Measurements from ENCODE around the gene HEXD. TPM values are rescaled to one million over a fixed set of nuclear protein-coding genes. Genes with fewer than 3 reads are reported as not detected.
"Not testable (repeated sequence)": the region's sequence is repeated elsewhere in the genome, so short reads cannot be mapped to it uniquely, and the experiment has no call there.

The HEXD gene
- total RNA-seq, 1 experiment from 2014 or later = 2.4 TPM

DNA sequence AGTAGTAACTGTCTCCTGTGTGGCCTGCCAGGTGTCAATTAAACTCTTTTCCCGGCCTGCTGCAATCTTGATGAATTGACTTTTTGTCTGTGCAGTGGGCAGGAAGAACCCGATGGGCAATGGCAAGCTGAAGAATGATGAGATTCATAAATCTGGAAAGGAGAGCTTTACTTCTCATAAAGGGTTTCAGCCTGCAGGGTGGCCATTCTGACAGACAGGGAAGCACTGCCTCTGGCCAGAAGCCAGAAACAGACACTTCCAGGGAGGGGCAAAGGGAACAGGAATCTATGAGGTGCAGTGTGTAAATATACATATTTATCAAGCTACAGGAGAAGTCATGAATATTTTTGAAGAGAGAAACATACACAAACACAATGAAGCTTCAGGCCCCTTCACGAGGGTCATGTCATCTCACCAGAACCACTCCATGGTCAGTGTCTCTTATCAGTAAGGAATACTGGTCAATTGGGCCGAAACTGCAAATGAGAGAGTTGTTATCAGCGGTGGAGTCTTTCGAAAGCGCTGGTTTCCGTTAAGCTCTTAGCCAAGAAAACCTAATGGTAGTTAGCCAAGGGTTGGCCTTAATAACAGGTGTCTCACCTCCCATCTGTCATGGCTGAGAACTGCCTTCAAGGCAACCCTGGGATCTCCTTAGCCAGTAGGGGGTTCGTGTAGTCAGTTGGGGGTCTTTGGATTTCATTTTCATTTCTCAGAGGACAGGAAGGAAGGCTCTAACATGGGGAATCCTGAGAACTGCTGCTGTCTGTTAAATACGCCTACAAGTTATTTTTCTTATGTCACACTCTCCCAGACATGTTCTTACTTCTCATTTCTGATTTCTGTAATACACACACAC lies 39.2 kb downstream of the HEXD start:
- peak; percentile 26 for DNase-seq (ENCODE audit: low read depth)

GRCh38 chr17:82457929-82458178 lies 39.7 kb downstream of the HEXD start:
- DNase-seq (ENCODE audit: low read depth) = no peak

DNA sequence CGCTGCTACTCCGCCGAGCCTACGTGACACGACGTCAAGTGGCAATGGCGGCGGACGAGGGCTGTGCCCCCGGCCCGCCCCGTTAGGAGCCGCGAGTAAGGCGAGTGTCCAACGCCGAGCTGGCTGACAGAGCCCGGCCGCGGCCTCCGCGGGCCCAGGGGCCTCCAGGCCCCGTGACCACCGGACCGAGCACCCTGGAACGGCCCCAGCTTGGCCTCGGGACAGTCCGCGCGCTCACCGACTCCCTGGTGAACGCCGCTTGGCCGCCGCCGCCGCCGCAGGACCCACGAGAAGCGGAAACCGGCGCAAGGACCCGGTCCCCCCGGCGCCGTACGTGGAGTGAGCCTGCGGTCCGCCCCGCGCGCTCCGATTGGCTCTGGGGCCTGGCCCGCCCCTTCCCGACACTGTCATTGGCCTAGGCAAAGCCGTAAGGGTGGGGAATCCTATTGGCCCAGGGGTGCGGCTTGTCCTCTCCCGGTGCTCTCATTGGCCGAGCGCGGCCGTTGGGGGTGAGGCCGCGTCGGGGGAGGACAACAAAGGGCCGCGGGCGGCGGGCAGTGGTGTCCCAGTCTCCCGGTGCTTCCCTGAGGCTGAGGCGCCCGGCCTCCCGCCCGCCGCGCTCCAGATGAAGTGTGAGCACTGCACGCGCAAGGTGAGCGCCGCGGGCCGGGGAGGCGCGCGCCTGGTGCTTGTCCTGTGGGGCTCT lies 40.2 kb downstream of the HEXD start, which contains the start of gene NARF:
NARF (plus strand) TSS at position 563 of the 706 bp plus-strand sequence; CDS start at position 626, 63 bp downstream.
- DNase-seq (ENCODE audit: low read depth) = peak; percentile 97

- peak; percentile 41 for DNase-seq (ENCODE audit: low read depth)
These were observed 40.8 kb downstream of the HEXD start for GRCh38 chr17:82458885-82459424.

DNA sequence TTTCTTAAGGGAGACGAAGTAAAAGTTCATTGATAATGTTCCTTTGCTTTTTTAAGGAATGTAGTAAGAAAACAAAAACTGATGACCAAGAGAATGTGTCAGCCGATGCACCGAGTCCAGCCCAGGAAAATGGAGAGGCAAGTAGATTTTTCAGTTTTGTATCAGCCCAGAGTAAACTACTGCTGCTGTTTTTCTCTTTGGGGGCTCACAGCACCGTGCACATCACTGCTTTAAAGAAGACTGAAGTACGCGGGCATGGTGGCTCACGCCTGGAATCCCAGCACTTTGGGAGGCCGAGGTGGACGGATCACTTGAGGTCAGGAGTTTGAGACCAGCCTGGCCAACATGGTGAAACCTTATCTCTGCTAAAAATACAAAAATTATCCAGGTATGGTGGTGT lies 41.8 kb downstream of the HEXD start:
- DNase-seq (ENCODE audit: low read depth) = not testable (repeated sequence)

DNA sequence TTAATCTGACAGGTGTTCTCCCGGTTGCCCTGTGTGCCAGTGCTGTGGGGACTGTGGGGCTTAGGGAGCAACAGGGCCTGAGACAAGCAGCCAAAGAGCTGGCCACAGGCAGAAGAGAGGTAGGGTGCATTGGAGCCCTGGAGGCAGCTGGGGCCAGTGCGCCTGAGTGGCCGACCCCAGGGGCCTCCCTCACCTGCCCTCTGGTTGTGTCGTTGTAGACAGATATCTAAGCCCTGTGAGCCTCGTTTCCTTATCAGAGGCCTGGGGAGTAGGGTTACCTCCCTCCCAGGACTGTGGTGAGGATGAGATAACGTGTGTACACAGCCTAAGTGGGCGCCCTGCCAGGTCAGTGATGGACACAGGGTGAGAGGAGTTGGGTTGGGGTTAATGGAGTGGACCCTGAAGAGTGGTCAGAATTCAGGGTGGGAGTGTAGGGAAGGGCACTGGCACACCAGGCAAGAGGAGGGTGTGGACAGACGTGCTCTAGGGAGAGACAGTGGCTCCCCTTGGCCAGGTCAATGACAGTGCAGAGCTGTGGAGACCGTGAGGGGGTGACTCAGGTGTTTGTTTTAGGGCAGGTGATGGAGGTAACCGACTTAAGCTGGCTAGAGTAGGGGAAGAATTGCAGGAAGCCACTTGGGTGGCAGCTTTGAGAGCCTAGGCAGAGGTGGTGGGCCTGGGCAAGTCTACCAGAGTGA lies 43.8 kb downstream of the HEXD start:
- DNase-seq (ENCODE audit: low read depth) = no peak

- DNase-seq (ENCODE audit: low read depth) = no peak
These were observed 45.2 kb downstream of the HEXD start for GRCh38 chr17:82463391-82463790.

DNA sequence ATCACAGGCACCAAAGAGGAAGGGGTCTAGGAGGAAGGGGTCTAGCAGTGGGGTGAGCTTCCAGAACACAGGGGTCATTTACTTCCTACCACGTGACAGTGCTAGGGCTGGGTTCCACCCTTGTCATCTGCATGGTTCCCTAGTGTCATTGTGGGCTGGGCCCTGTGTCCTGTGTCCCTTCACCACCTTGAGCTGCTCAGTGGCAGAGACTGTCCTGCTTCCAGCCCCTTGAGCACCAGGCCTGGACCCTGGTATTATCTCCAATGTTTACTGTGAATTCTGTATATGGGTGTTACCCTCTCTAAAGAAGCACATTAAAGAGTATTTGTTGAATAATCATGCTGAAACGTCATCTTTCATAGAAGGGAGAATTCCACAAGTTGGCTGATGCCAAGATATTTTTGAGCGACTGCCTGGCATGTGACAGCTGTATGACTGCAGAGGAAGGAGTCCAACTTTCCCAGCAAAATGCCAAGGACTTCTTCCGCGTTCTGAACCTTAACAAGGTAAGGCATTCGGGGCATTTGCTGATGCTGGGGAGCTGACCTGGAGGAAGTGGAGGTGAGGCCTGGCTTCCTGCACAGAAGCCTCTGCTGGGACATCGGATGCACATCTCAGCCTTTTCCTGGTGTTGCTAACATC lies 45.9 kb downstream of the HEXD start:
- DNase-seq (ENCODE audit: low read depth) = no peak

- no peak for DNase-seq (ENCODE audit: low read depth)
These were observed 46.4 kb downstream of the HEXD start for GRCh38 chr17:82464567-82464929.

GRCh38 chr17:82465023-82465603 lies 47.0 kb downstream of the HEXD start:
- no peak for DNase-seq (ENCODE audit: low read depth)

- no peak for DNase-seq (ENCODE audit: low read depth)
These were observed 50.5 kb downstream of the HEXD start for GRCh38 chr17:82468692-82469091.

DNA sequence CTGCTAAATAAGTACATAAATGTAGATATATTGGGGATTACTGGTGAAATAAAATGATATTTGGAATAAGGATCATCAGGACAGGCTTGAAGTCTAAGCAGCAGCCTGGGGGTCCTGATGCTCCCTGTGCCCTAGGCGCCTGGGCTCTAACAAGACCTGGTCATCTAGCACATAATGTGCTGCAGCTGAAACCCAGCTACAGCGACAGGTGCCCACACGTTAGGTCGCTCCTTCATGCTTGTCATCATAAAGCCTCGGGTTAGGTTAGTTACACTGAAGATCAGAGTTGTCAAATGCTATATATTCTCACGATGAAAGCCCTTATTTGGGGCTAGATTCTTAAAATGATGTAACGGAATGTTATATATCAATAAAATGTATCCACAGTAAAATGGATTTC lies 51.9 kb downstream of the HEXD start:
- no peak for DNase-seq (ENCODE audit: low read depth)

- DNase-seq (ENCODE audit: low read depth) = no peak
These were observed 56.3 kb downstream of the HEXD start for GRCh38 chr17:82474223-82475010.

GRCh38 chr17:82475458-82475857 lies 57.3 kb downstream of the HEXD start:
- no peak for DNase-seq (ENCODE audit: low read depth)

- DNase-seq (ENCODE audit: low read depth) = no peak
These were observed 59.8 kb downstream of the HEXD start for GRCh38 chr17:82477934-82478333.

GRCh38 chr17:82479602-82480001 lies 61.5 kb downstream of the HEXD start:
- DNase-seq (ENCODE audit: low read depth) = no peak

GRCh38 chr17:82480318-82480717 lies 62.2 kb downstream of the HEXD start:
- DNase-seq (ENCODE audit: low read depth) = no peak

GRCh38 chr17:82483204-82483660 lies 65.1 kb downstream of the HEXD start:
- no peak for DNase-seq (ENCODE audit: low read depth)

DNA sequence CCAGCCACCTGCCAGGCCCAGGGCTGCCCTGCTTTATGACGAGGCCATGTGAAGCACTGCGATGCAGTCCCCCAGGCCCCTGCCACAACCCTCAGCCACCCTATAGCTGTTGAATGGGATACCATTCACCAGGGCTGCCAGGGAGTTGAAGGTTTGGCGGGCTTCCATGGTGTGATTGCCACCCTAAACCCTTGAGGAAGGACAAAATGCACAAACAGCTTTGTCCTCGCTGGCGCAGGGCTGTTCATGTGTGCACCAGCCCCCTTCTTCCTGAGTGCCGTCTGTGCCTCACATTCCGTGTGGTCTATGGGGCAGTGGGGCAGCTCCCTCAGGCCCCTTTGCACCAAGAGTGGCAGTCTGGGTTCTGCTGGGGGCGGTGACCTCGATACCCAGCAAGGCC lies 65.7 kb downstream of the HEXD start:
- no peak for DNase-seq (ENCODE audit: low read depth)

- DNase-seq (ENCODE audit: low read depth) = no peak
These were observed 68.3 kb downstream of the HEXD start for GRCh38 chr17:82486231-82487094.

All from RPMI7951 (cell line).